DMS114 treated with DMSO at 0.1 percent for 48 hours (cell line): ENCODE measurements around the gene TSHZ3.

Source experiments
- DNase-seq: peaks from one replicate; lab custom pipeline; 2025; ENCODE audit not compliant: unreplicated experiment; lab: John Stamatoyannopoulos, UW

The TSHZ3 gene

GRCh38 chr19:31266731-31267130 is 82.5 kb downstream of the TSHZ3 start:
- DNase-seq: no peak

GRCh38 chr19:31266196-31266595 is 83.0 kb downstream of the TSHZ3 start:
- no peak for DNase-seq

- no peak for DNase-seq
Observed at GRCh38 chr19:31264041-31264778, 85.0 kb downstream of the TSHZ3 start.

GRCh38 chr19:31263328-31263727 is 85.9 kb downstream of the TSHZ3 start:
- no peak for DNase-seq

- DNase-seq: no peak
Observed at GRCh38 chr19:31262725-31263191, 86.5 kb downstream of the TSHZ3 start.

GRCh38 chr19:31261603-31262212 is 87.5 kb downstream of the TSHZ3 start:
- no peak for DNase-seq

GRCh38 chr19:31261019-31261602 is 88.1 kb downstream of the TSHZ3 start:
- no peak for DNase-seq

- DNase-seq: no peak
Observed at GRCh38 chr19:31260171-31260933, 88.9 kb downstream of the TSHZ3 start.

GRCh38 chr19:31258211-31259052 is 90.8 kb downstream of the TSHZ3 start:
- DNase-seq: no peak

- DNase-seq: no peak
Observed at GRCh38 chr19:31257426-31258130, 91.7 kb downstream of the TSHZ3 start.

GRCh38 chr19:31257025-31257424 is 92.2 kb downstream of the TSHZ3 start:
- DNase-seq: no peak

- no peak for DNase-seq
Observed at GRCh38 chr19:31256593-31256960, 92.7 kb downstream of the TSHZ3 start.

- DNase-seq: no peak
Observed at GRCh38 chr19:31255831-31256592, 93.2 kb downstream of the TSHZ3 start.

GRCh38 chr19:31255174-31255799 is 93.9 kb downstream of the TSHZ3 start:
- DNase-seq: no peak

GRCh38 chr19:31254611-31255010 is 94.6 kb downstream of the TSHZ3 start:
- no peak for DNase-seq

- no peak for DNase-seq
Observed at GRCh38 chr19:31254180-31254551, 95.1 kb downstream of the TSHZ3 start.

GRCh38 chr19:31253526-31254179 is 95.6 kb downstream of the TSHZ3 start:
- no peak for DNase-seq

GRCh38 chr19:31252441-31252840 is 96.8 kb downstream of the TSHZ3 start:
- no peak for DNase-seq
